ENCODE results near the gene MEGF8. TPM values are rescaled to one million over a fixed set of nuclear protein-coding genes. Genes with fewer than 3 reads are reported as not detected.

Gene MEGF8
- polyA plus RNA-seq, 1 donor from 2014 or later: 21.5 TPM

DNA sequence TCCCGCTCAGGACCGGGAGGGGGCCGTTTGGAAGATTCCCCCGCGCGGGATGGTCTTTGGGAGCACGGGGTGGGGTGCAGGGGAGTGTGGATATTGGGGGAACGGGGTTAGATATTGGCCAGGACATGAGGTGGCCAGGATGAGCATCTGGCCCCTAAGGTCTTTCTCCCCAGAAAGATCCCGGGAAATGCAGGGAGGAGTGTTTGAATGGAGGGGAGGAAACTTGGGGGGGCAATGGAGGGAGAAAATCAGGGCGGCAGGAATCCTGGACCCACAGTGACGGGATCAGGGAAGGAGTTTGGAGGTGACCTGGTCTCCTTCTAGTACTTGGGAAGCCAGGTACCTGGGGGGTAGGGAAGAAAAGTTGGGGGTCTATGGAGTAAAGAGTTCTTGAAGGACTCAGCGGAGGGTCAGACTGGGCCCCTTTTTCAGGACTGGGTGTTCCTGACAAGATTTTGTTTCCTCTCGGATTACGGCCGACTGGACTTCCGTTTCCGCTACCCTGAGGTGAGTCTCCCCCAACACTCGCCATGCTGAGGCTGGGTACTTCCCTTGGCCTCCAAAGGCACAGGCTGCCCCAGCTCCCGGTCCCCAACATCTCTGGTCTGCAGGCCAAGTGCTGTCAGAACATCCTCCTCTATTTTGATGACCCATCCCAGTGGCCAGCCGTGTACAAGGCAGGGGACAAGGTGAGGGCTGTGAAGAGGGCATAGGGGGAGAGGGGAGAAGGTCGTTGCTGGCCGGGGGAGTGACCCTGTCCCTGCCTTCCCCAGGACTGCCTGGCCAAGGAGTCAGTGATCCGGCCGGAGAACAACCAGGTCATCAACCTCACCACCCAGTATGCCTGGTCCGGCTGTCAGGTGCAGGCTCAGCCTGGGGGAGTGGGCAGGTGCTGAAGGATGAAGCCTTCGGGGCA lies 11.3 kb upstream of the MEGF8 start:
- H3F3A ChIP-seq (ENCODE audit: insufficient read depth, low read length, poor library complexity, severe bottlenecking): no peaks in the 10 kb centered on the region
- peak overlapping the region; percentile 77 for H3K9ac ChIP-seq (ENCODE audit: low read length)
- peak overlapping the region; percentile 62 for H2AFZ ChIP-seq (ENCODE audit: low read depth, low read length)
- no peaks in the 10 kb centered on the region for H3K36me3 ChIP-seq (ENCODE audit: insufficient read depth, low read length)
- peak overlapping the region; percentile 20 for H3K27ac ChIP-seq (ENCODE audit: low read length)
- no peaks in the 10 kb centered on the region for H3K9me3 ChIP-seq (ENCODE audit: low read length)
- H3K4me3 ChIP-seq (ENCODE audit: low read length): peak overlapping the region; percentile 80
- no peaks in the 10 kb centered on the region for H3K79me2 ChIP-seq (replicated peaks; ENCODE audit: insufficient read depth, low read length)
- no peaks in the 10 kb centered on the region for H3K9me2 ChIP-seq (ENCODE audit: insufficient read depth, low read length)
- H4K20me1 ChIP-seq (ENCODE audit: insufficient read depth): no peaks in the 10 kb centered on the region
- TF ChIP-seq EZH2 (IDR thresholded peaks at IDR 0.05; ENCODE audit: borderline replicate concordance, insufficient read depth, low read length, poor library complexity, severe bottlenecking) (no peak), SMC3 (conservative IDR thresholded peaks at IDR 0.05; ENCODE audit: poor library complexity) (no peak), MXI1 (conservative IDR thresholded peaks at IDR 0.05; ENCODE audit: poor library complexity, severe bottlenecking) (no peak), REST (IDR thresholded peaks at IDR 0.05; ENCODE audit: borderline replicate concordance) (no peak), EP300 (conservative IDR thresholded peaks at IDR 0.05; ENCODE audit: poor library complexity, severe bottlenecking) (no peak), POLR2AphosphoS5 (IDR thresholded peaks at IDR 0.05) (no peak), RAD21 (conservative IDR thresholded peaks at IDR 0.05) (no peak), CTCF (IDR thresholded peaks at IDR 0.05; ENCODE audit: poor library complexity, severe bottlenecking) (no peak), TAF1 (IDR thresholded peaks at IDR 0.05; ENCODE audit: low read depth) (no peak)
- H3K27me3 ChIP-seq (ENCODE audit: insufficient read depth, low read depth, low read length): no peaks in the 10 kb centered on the region
- peak overlapping the region; percentile 50 for H3K4me2 ChIP-seq (ENCODE audit: low read length)

DNA sequence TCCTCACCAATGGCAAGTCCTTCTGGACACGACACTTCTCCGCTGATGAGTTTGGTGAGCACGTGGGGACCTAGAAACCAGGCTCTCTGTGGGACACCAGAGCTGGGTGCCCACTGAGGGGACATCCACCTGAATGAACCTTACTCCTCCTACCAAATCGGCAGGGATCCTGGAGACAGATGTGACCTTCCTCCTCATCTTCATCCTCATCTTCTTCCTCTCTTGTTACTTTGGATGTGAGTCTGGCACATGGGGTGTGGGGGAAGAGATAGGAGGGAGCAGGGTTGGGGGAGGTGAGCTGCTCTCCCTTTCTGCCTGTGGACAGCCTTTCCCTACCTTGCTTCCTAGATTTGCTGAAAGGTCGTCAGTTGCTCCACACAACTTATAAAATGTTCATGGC lies 10.4 kb upstream of the MEGF8 start:
- Histone ChIP-seq H3F3A (ENCODE audit: insufficient read depth, low read length, poor library complexity, severe bottlenecking) (no peaks in the 10 kb centered on the region), H3K27ac (ENCODE audit: low read length) (no peak overlapping the region), H3K4me3 (ENCODE audit: low read length) (no peak overlapping the region), H3K9ac (ENCODE audit: low read length) (no peak overlapping the region), H2AFZ (ENCODE audit: low read depth, low read length) (no peak overlapping the region), H4K20me1 (ENCODE audit: insufficient read depth) (no peaks in the 10 kb centered on the region), H3K27me3 (ENCODE audit: insufficient read depth, low read depth, low read length) (no peaks in the 10 kb centered on the region), H3K9me2 (ENCODE audit: insufficient read depth, low read length) (no peaks in the 10 kb centered on the region), H3K79me2 (replicated peaks; ENCODE audit: insufficient read depth, low read length) (no peaks in the 10 kb centered on the region), H3K9me3 (ENCODE audit: low read length) (no peaks in the 10 kb centered on the region), H3K36me3 (ENCODE audit: insufficient read depth, low read length) (no peaks in the 10 kb centered on the region), H3K4me2 (ENCODE audit: low read length) (no peak overlapping the region)
- no peak for TF ChIP-seq CTCF (IDR thresholded peaks at IDR 0.05; ENCODE audit: poor library complexity, severe bottlenecking)
- no peak for TF ChIP-seq MXI1 (conservative IDR thresholded peaks at IDR 0.05; ENCODE audit: poor library complexity, severe bottlenecking)
- TF ChIP-seq EZH2 (IDR thresholded peaks at IDR 0.05; ENCODE audit: borderline replicate concordance, insufficient read depth, low read length, poor library complexity, severe bottlenecking): no peak
- TF ChIP-seq REST (IDR thresholded peaks at IDR 0.05; ENCODE audit: borderline replicate concordance): no peak
- no peak for TF ChIP-seq SMC3 (conservative IDR thresholded peaks at IDR 0.05; ENCODE audit: poor library complexity)
- no peak for TF ChIP-seq POLR2AphosphoS5 (IDR thresholded peaks at IDR 0.05)
- no peak for TF ChIP-seq EP300 (conservative IDR thresholded peaks at IDR 0.05; ENCODE audit: poor library complexity, severe bottlenecking)
- TF ChIP-seq TAF1 (IDR thresholded peaks at IDR 0.05; ENCODE audit: low read depth): no peak
- no peak for TF ChIP-seq RAD21 (conservative IDR thresholded peaks at IDR 0.05)

All from neural cell (in vitro differentiated cells).